ENCODE measurements around the gene CDK11B.
"Not testable (repeated sequence)": the region's sequence is repeated elsewhere in the genome, so short reads cannot be mapped to it uniquely, and the experiment has no call there.

CDK11B gene

DNA sequence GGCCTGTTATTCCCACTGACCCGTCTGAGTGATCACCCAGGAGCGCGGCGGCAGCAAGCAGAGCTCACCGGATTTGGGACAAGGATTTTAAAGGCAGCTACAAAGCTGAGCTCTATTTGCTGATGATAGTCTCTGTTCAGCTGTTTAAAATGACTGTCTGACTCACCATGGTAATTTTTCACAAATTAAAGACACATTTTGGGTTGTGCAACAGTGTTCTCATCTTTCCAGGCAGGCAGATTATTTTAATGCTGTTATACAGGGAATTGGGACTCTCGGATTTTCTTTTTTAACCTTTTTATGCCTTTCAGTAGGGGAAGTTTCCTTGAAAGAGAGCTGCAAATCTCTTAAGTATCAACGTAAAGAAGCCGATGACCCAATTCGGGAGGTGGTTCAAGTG, 3.6 kb upstream of the CDK11B start:
- DNase-seq (ENCODE audit: low spot score) = not testable (repeated sequence)

DNA sequence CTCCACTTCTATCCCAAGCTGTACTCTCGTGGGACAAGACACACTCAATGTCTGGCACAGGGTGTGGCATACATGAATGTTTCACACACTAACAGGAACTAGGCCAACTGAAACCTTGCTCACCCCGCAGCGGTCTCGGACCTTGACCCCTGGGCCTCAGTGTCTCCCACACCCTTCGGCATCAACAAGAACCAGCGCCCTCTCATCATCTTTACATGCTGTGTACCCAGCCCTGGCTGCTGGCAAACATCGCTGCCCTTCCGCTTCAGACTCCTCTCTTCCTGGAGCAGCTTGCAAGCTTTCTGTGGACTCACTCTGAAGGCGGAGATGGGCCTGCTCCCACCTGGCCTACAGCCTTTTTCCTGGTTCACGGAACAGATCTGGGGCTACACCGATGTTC, 10.5 kb downstream of the CDK11B start:
- not testable (repeated sequence) for DNase-seq (ENCODE audit: low spot score)

DNA sequence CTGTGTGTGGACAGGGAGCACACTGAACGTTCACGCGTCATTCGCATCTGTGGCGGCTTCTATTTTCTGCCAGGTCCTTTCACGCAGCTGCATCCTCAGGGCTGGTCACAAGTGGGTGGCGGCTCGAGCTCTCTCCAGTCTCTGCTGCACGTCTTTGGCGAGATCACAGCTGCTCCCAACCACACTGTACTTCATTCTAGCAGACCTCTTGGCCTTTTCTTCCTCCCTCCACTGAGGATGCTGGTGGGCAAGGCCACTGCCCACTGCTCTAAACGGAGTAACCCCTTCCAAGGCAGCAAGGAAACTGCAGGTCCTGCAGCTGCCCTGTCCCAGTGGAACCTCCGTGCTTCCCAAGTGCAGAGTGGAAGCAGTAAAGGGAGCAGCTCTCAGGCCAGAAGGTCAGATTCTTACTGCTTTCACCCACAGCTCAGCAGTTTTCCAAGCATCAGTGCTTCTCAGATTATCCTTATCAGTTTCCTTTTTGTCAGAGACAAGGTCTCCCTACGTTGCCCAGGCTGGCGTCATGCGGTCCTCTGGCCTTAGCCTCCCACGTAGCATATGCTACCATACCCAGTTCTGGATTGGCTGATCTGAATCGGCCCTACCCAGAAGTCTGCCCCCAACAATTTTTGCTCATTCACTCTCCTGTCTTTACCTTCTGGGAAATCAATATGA, 11.1 kb downstream of the CDK11B start:
- not testable (repeated sequence) for DNase-seq (ENCODE audit: low spot score)

DNA sequence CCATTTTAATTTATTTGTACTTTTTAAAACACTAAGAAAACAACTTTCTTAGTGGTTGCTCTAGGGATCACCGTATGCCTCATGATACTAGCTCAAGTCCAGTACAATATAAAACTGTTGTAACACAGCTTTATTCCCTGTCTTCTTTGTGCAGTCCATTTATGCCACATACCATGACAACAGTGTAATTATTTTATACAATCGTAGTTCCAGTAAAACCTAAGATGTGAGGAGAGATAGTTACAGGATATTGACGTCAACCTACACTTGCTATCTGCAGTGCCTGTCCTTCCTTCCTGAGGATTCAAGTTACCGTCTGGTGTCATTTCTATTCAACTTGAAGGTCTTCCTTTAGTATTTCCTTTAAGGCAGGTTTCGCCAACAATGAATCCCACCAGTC, 12.5 kb downstream of the CDK11B start:
- not testable (repeated sequence) for DNase-seq (ENCODE audit: low spot score)

DNA sequence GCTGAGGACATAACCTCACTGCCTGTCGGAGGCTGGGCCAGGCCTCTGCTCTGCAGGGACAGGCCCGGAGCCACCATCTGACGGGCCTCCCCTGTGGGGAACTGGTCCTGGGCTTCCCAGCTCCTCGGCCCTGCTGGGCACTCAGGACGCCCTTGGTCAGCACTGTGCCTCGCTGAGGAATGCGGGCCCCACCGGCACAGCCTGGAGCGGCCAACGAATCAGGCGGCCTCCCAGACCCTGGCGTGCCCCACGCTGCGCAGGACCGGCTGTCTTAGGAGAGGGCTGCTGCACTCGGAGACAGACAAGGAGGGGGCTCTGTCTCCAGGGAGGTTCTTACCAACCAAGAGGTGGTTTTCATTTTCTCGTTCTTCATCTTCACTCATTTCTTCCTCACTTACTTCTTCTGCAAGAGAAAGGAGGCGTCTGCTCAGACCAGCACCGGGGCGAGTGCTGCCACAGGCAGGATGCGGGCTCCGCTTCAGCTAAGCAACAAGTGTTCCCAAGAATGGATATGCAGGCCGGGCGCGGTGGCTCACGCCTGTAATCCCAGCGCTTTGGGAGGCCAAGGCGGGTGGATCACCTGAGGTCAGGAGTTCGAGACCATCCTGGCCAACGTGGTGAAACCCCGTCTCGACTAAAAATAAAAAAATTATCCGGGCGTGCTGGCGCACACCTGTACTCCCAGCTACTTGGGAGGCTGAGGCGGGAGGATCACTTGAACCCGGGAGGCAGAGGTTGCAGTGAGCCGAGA, 17.9 kb downstream of the CDK11B start:
- DNase-seq (ENCODE audit: low spot score) = not testable (repeated sequence)

DNA sequence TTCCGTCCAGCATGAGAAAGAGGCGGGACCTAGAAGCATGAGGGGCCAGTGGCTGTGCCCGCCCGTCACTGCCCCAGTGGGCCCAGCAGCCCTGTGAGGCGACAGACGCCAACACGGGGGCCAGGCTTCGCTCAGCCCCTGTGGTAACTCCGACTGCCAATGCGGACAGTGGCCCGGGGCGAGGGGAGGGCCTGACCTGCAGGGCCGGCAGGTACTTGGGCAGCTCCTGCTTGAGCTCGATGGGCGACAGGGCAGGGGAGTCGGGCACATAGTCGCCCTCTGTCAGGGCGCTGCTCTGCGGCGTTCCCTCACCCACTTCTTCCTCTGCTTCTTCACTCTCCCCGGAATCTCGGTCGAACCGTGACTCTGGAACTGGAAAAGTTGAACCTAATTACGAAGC, 18.7 kb downstream of the CDK11B start:
- not testable (repeated sequence) for DNase-seq (ENCODE audit: low spot score)

DNA sequence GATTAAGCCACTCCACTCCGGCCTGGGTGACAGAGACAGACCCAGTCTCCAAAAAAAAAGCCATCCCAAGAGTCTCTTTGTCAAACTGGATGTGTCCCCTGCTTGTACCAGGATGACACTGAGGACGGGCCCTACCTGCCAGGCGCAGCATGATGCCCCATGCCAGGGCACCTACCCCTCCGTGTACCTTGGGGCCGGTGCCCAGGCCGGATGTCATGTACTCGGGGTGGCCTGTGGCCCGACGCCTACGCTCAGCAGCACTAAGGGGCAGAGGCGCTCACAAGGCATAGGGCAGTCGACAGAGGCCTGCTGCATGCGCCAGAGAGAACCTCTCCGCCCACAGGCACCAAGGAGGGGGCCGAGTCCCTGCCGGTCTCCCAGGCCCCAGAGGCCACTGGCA, 19.4 kb downstream of the CDK11B start:
- DNase-seq (ENCODE audit: low spot score) = not testable (repeated sequence)

DNA sequence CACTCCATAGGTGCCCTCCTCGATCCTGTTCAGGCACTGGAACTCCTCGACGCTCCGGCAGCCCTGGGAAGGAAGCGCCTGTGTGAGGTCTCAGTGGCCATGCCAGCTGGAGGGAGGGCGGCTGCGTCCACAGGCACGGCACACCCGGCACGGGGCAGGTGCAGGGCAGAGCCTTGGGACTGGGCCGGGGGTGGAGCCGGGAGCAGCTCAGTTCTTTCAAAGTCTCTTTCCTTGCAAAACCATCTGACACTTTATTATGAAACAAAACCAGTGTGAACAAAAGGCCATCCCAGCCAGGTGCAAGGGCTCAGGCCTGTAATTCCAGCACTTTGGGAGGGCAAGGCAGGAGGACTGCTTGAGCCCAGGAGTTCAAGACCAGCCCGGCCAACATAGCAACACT, 20.3 kb downstream of the CDK11B start:
- DNase-seq (ENCODE audit: low spot score) = not testable (repeated sequence)

DNA sequence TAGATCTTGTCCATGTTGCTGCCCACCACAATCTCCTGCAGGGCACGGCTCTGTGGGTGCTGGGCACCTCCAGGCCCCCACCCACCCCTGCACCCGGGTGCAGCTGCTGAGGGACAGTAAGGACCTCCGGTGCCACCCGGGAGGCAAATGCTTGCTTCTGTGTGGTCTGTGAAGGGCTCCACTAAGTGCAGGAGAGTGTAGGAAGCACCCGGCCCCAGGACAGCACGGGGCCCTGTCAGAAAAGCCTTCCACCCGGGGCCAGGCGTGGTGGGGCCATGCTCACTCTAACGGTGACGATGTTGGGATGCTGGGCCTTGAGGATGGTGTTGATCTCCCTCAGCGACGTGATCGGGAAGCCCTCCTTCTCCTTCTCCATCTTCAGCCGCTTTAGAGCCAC, 21.3 kb downstream of the CDK11B start:
- not testable (repeated sequence) for DNase-seq (ENCODE audit: low spot score)

DNA sequence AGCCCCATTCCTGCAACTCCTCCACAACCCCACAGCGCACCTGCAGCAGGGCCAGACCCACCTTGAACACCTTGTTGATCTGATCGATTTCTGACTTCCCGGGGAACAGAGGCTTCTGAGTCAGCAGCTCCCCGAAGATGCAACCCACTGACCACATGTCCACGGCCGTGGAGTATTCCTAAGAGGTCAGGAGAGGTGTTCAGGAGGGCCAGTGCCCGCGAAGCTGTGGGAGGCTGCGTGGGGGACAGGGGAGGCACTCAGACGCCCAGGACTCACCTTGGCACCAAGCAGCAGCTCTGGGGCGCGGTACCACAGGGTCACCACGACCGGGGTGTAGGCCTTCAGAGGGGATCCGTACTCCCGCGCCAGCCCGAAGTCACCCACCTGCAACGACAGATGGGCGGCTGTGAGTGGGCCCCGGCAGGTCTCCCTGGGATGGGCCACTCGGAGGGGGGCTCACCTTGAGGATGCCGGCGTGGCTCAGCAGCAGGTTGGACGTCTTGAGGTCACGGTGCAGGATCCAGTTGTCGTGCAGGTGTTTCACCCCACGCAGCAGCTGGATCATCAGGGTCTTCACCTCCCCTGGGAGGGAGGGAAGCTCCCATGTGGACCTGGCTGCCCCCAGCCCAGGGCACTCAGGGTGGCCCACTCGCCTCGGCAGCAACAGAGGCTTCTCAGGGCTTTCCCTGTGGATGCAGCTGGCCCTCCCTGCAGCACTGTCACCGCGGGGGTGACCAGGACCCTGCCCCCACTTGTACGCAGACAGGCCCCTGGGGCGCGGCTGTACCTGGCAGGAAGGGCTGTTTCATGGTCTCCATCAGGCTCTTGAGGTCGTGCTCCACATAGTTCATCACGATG, 22.0 kb downstream of the CDK11B start:
- not testable (repeated sequence) for DNase-seq (ENCODE audit: low spot score)

DNA sequence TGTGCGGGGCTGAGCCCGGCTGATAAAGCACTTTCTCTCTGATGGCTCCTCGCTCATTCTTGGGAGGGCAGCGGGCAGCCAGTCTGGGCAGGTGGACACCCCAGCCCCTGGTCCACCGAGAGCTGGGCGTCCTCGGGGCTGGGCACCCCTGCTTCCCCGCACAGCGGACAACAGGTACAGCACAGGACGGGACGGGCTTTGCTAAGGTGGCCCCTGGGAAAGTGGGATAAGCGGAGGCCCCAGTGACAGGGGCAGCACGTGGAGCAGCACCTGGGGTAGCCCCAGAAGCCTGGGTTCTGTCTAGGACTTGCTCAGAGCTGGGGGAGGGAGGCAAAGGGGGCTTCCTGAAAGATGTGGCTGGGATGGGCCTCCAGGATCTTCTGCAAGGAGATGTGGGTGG, 24.2 kb downstream of the CDK11B start:
- not testable (repeated sequence) for DNase-seq (ENCODE audit: low spot score)

DNA sequence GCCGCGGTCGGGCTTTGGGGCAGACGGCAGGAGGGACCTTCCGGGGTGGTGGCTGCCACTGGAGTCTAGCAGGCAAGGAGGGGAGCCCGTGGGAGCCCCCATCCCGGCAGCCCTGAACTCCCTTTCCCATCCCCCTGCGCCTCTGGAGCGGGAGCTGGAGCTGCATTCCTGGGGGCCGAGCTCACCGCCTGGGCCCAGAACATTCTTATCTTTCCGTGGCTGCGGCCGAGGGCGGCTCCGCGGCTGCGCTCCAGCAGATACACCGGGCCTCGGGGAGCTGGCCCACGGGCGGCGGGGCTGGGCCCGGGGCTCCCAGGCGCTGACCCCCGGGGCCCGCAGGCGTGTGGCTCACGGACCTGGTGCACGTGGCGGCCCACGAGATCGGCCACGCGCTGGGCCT, 25.4 kb downstream of the CDK11B start:
- DNase-seq (ENCODE audit: low spot score) = not testable (repeated sequence)

DNA sequence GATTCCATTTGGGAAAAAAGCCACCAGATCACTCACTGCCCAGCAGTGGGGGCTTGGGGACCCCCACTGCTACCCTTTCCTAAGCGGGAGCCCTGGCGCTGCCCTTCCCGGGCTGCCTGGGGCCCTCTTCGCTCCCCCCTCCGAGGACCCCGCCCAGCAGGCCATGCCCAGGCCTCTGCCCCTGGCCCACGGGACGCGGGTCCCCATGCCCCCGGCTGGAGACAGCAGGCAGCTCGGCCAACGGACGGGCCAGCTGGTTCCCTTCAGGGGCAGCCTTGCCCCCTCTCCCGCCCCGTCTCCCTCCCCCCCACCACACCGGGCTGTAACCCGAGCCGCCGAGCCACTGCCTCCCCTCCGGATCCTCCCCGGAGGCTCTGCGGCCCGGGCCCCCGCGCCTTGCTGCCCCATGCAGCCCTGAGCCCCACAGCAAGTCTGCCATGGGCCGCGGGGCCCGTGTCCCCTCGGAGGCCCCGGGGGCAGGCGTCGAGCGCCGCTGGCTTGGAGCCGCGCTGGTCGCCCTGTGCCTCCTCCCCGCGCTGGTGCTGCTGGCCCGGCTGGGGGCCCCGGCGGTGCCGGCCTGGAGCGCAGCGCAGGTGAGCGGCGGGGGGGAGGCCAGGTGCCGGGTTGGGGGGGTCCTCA, 26.9 kb downstream of the CDK11B start, which contains the start of gene MMP23B:
Gene MMP23B, plus strand, starts transcription at position 392 of the 639 bp plus-strand sequence. Its CDS starts 46 bp downstream, at position 438.
- DNase-seq (ENCODE audit: low spot score) = no peak

DNA sequence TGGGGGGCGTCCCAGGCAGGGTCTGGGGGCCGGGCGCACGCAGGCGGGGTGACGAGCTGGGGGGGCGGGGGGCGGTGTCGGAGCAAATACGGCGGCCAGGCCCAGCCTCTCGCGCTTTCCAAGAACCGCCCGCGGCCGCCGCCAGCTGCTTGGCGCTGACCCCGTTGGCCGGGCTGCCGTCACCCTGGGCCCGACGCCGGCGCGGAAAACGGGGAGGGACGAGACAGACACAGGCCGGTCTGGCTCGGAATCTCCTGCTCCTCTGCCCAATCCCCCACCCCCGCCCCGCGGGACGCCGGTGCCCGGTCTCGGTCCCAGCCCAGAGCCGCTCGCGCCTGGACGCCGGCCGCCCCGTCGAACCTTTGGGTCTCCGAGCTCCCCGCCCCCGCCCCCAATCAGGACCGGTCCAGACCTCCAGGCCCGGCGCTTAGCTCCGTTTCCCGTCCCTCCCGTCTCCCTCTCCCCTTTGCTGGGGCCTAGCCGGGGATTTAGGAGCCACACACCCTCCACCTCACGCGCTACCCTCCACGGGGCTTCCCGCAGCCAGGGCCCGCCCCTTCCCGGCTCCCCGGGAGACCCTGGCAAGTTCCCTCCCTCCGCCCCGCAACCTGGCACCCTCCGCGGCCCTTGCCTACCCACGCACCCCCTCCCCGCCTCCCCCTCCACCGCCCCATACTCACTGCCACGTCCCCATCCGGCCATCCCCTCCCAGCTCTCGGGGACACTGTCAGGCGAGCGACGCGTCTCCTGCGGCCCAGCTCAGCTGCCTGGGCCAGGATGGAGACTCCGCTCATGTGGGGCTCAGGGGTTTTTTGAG, 27.6 kb downstream of the CDK11B start:
- DNase-seq (ENCODE audit: low spot score) = no peak

DNA sequence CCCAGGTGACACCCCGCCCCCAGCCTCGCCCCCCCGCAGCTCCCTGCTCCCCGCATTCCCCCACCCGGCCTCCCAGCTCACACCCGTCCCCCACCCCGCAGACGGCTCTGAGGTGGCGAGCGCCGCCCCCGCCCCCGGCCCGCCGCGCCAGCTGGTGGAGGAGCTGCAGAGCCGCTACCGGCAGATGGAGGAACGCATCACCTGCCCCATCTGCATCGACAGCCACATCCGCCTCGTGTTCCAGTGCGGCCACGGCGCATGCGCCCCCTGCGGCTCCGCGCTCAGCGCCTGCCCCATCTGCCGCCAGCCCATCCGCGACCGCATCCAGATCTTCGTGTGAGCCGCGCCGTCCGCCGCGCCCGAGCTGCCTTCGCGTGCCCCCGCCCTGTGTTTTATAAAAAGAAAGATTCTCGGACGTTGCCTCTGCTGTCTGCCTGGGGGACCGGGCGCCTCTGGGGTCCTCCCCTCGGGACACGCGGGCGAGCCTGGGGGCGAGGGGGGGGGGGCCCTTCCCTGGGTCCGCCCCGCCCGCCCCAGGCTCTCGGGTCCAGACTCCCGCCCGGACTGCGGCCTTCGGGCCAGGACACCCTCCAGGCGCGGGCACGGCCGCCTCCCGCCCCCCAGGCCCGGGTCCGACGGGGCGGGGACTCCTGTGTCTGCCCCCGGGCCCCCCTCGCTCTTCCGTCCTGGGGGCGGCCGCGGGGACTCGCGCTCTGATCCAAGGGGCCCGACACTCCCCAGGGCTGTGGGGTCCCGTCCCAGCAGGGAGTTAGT, 28.4 kb downstream of the CDK11B start:
- no peak for DNase-seq (ENCODE audit: low spot score)

DNA sequence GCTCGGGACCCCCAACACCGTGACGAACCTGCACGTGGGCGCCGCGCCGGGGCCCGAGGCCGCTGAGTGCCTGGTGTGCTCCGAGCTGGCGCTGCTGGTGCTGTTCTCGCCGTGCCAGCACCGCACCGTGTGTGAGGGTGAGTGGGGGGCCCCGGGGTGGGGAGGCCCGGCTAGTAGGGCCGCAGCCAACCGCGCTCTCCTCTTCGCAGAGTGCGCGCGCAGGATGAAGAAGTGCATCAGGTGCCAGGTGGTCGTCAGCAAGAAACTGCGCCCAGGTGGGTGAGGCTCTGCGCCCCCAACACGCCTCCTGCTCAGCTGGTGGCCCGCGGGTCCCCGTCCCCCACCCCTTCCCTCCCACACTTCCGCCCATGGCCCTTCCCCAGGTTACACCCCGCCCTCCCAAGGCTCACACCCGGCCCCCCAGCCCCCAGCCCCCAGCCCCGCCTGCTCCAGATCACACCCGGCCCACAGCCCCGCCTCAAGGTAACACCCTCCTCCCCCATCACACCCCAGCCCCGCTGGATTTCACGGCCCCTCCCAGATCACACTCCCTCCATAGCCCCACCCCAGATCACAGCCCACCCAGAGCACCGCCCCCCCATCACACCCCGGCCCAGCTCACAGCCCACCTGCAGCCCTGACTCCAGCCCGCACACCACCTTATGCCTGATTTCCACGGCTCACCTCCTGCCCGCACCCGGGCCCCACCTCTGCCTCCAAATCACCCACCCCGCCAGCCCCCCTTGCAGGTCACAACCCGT, 29.2 kb downstream of the CDK11B start:
- DNase-seq (ENCODE audit: low spot score) = no peak

DNA sequence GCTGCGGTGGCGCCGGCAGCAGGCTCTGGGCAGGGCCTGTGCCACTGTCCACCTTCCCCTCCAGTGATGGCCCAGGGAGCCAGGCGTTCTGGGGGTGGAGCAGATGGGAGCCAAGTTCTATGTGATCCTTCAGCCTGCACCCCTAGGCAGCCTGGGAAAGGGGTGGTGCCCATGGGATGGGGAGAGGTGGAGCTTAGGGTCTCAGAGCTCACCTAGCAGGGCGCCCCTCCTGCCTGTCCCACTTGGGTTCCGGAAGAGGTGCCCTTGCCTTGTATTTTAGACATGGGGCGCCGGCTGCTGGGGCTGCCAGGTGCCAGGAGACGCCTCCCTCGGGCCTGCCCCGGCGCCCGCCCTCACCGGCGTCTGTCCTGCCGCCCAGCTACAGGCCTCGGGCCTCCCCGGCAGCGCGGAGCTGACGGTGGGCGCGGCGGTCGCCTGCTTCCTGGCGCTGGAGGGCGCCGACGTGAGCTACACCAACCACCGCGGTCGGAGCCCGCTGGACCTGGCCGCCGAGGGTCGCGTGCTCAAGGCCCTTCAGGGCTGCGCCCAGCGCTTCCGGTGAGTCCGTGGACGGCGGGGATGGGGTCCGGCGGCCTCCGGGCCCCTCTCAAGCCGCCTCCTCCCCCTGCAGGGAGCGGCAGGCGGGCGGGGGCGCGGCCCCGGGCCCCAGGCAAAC, 29.9 kb downstream of the CDK11B start:
- no peak for DNase-seq (ENCODE audit: low spot score)

DNA sequence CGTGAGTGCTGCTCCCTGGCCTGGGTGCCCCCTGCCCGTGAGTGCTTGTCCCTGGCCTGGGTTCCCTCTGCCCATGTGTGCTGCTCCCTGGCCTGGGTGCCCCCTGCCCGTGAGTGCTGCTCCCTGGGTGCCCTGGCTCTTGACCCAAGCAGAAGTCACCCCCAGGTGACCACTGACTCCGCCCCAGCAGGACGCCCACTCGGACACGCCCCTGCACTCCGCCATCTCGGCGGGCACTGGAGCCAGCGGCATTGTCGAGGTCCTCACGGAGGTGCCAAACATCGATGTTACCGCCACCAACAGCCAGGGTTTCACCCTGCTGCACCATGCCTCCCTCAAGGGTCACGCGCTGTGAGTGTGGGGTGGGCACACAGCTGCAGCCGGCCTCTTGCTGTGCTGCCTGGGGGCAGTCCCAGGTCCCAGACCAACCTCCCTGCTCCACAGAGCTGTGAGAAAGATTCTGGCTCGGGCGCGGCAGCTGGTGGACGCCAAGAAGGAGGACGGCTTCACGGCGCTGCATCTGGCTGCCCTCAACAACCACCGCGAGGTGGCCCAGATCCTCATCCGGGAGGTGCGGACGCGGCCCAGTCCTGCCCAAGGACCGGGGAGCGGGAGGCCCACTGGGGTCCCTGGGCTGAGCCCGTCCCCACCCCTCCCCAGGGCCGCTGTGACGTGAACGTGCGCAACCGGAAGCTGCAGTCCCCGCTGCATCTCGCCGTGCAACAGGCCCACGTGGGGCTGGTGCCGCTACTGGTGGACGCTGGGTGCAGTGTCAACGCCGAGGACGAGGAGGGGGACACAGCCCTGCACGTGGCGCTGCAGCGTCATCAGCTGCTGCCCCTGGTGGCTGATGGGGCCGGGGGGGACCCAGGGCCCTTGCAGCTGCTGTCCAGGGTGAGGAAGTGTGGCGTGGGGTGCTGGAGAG, 30.7 kb downstream of the CDK11B start:
- no peak for DNase-seq (ENCODE audit: low spot score)

All from SW480 (cell line).